Ramos (cell line): ENCODE data around the gene ASB15.

ENCODE experiments used
- in situ Hi-C: fragments of 300-500 bp; cut with MboI; formaldehyde crosslinking; loops from one replicate; pipeline ENCODE4 v1.14.3; 2022; ENCODE audit warnings: low sequenced_read_pairs; ENCODE audit not compliant: unreplicated experiment

The ASB15 gene

DNA sequence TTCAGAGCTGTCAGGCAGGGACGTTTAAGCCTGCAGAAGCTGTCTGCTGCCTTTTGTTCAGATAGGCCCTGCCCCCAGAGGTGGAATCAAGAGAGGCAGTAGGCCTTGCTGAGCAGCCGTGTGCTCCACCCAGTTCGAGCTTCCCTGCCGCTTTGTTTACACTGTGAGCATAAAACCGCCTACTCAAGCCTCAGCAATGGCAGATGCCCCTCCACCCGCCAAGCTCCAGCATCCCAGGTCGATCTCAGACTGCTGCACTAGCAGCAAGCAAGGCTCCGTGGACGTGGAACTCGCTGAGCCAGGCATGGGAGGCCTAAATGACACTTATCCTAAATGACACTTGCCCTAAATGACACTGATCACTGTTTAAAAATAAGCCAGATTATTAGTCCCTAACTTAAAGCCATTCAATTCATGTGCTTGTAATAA, 6.8 kb upstream of the ASB15 start:
- in situ Hi-C loops: no loop called here

GRCh38 chr7:123598657-123599056, 3.0 kb upstream of the ASB15 start:
- in situ Hi-C loops: no loop called here

- in situ Hi-C loops: no loop called here
Observed at GRCh38 chr7:123599766-123600165, 1.9 kb upstream of the ASB15 start.

- in situ Hi-C loops: no loop called here
Observed at GRCh38 chr7:123600876-123601275, 745 bp upstream of the ASB15 start.

- in situ Hi-C loops: no loop called here
Observed at GRCh38 chr7:123602648-123603047, 1.0 kb downstream of the ASB15 start.

GRCh38 chr7:123604739-123605138, 3.1 kb downstream of the ASB15 start:
- in situ Hi-C loops: no loop called here

GRCh38 chr7:123607423-123607975, 5.9 kb downstream of the ASB15 start:
- in situ Hi-C loops: no loop called here

GRCh38 chr7:123608991-123609882, 7.6 kb downstream of the ASB15 start:
- in situ Hi-C loops: no loop called here

DNA sequence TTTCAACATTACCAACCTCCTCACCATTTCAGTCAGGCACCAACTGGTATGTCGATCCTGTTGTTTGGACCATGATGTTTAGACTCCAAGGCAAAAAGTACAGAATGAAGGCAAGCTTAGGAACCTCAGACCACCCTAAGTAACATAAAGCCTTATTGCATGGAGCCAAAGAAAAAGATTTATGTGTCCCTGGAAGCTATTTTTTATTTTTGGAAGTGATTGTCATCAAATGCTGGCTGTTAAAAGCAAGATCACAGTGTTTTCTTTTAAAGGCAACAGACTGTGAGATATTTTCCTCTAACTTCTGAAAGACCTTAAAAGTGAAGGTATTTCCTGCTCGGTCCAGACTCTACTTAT, 8.2 kb downstream of the ASB15 start:
- in situ Hi-C loops: no loop called here

DNA sequence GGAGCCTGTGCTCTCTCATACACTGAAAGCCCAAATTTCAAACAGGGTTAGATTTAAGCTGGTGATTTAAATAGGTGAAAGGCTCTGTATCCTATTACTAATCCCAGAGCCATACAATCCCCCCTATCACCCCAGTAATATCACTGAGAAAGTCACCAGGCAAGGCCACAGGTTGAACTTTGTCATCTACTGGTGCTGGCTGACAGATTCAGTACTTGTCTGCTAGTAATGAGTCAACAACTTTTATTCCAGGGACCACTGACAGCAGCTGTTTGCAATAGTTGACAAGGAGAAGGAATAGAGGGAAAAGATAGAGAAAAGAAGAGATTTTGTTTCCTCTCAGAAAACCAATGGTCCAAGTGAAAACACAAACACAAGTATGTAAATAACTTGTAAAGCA, 10.4 kb downstream of the ASB15 start:
- in situ Hi-C loops: no loop called here

DNA sequence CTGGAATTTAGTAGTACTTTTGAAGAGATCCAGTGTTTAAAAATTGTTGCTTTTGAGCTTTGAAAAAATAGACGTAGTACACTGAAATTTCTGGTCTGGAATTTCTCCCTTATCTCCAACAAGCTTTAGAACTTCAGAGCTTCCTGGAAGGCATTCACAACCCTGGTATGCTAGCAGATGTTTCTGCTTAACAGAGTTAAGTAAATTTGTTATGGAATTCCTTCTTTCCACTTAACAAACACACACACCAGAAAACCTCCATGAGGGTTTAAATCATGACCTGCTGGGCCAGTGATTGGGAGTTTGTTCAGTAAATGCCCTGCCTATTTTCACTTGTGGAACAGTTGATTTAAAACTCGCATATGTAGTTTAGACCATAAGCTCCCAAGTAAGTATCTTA, 13.7 kb downstream of the ASB15 start:
- in situ Hi-C loops: no loop called here

- in situ Hi-C loops: no loop called here
Observed at GRCh38 chr7:123616223-123616622, 14.6 kb downstream of the ASB15 start.

DNA sequence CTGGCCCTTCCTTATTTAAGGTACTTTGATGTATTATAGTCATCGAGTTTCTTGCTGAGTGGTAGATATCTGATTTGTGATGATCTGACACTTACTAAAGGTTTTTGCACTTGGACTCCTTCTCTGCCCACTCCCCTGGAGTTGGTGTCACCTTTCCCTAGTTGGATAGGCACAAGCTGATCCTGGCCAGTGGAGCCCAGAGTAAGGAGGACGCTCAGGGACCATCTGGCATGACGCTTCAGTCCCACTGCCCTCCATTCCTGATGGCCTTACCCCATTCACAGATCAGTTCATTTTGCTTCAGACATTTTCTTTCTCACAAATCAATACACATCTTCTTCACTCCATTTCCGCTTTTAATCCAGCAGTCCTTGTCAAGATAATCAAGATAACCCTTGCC, 20.1 kb downstream of the ASB15 start:
- in situ Hi-C loops: no loop called here

DNA sequence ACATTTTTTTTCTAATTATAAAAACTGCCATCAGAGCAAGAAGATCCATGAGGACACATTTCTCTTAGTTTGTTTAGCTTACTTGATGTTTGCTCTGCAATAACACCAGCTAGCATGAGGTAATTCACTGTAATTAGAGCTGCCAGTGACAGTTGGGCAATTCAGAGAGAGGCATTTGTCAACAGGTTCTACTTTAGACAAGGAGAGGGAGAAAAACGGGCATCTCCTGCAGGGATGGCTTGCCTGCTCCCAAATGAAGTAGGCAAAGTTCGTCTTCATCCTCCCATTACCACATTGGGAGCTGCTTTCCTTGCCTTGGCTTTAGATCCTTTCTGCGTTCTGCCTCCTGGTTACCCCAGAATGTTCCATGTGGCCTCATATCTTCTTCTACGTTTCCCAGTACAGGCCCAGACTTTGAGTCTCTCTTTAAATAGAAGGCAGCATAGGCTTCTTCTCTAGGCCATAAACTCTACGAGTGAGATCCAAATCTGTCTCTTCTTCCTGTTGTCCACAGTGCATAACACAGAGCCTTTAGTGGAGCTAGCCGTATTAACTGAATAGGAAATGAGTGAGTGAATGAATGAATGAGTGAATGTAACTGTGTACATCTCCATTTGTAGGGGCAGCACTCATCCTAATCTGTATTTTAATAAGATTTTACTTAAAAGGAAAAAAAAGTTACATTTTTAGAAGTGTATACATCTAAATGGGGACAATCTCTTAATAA, 21.2 kb downstream of the ASB15 start:
- in situ Hi-C loops: no loop called here

GRCh38 chr7:123624527-123625183, 23.0 kb downstream of the ASB15 start:
- in situ Hi-C loops: no loop called here

DNA sequence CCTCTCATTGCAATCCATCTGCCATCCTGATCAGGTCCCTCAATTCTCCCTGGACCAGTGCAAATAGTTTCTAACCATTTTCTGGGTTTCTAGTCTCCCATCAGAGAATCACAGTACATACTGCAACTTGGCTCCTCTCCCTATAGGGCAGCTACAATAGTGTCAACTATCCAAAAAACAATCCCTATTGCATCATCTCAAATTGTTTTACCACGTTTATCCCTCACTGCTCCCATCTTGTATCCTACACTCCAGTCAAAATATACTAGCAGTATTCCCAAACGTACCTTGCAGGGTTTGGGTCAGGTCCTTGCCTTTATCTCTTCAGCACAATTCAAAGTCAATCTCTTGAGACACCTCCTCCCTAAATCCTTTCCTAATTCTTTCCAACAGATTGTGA, 23.6 kb downstream of the ASB15 start:
- in situ Hi-C loops: no loop called here

DNA sequence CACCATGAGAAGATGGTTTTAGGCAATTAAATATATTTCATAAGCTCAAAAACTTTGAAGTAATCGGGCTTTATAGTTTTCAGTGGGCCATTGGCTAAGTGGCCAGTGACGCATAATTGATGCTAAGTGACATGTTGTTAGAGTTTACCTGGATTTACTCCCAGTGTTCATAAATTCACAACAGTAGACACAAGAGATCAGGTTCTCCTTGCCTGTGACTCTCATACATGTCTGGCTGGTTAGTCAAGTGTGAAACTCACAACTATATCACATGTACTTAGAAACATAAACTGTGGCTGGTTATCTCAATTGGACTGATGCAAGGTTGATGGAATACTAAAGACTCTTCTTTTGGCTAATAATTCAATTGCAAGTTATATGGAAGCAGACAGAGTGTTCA, 26.2 kb downstream of the ASB15 start:
- in situ Hi-C loops: no loop called here

- in situ Hi-C loops: no loop called here
Observed at GRCh38 chr7:123628829-123629228, 27.2 kb downstream of the ASB15 start.

DNA sequence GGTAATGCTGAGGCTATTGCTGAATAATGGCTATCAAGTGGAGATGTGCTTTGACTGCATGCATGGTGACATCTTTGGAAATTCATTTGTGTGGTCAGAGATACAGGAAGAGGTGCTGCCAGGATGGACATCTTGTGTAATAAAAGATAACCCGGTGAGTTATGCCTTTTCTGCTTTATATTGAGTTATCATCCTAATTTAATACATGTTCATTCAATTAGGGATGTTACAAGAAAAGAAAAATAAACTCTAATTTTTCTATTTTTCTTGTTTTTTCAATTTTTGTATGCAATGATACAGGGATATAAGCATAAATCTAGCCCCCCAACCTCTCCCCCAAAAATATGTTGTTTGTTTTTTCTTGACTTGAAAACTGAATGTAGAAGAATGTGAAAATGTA, 27.7 kb downstream of the ASB15 start:
- in situ Hi-C loops: no loop called here

- in situ Hi-C loops: no loop called here
Observed at GRCh38 chr7:123632808-123633207, 31.2 kb downstream of the ASB15 start.

DNA sequence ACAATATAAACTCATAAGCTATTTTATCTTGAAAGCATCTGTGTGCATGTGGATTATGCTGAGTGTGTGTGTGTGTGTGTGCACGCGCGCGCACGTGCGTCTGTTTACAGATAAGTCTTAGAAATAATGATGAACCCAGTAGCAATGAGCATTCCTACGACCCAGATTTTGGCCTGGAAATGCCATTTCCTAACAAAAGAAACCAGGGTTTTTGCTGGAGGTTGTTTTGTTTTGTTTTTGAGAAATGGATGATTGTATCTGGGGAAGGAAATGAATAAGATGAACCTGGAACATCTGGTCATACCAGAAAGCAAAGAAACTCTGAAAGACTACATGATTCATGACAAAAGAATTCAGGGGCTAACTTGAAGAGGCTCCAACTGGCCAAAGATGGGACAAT, 31.9 kb downstream of the ASB15 start:
- in situ Hi-C loops: no loop called here
